OCI-M2 (cell line): Measurements from ENCODE around the gene SFTA2.
A peak's percentile ranks its signal among the peaks of the same experiment; 100 is the strongest.
"Not testable (repeated sequence)": the region's sequence is repeated elsewhere in the genome, so short reads cannot be mapped to it uniquely, and the experiment has no call there.

Experiments
- DNase-seq: peaks from one replicate; lab custom pipeline; 2025; ENCODE audit not compliant: unreplicated experiment; lab: John Stamatoyannopoulos, UW

SFTA2 gene

GRCh38 chr6:30931969-30932645, at the start of gene SFTA2:
Gene SFTA2 (minus strand): TSS chr6:30932170. CDS start chr6:30932096, 74 bp downstream.
- DNase-seq, result no peak

DNA sequence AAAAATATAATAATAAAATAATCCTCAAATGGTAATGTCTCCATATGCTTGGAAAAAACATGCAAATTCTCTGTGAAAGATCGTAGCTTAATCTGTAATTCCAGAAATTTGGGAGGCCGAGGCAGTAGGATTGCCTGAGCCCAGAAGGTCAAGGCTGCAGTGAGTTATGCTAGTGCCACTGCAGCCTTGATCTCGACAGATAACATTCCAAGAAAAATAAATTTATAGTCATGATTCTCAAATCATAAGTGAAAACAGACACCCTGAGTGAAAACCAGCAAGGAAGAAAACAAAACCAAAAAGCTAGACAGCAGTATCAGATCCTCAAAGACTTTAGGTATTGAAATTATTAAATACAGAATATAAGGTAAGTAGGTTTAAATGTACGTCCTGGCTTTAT, 47.7 kb upstream of the SFTA2 start:
- no peak for DNase-seq

DNA sequence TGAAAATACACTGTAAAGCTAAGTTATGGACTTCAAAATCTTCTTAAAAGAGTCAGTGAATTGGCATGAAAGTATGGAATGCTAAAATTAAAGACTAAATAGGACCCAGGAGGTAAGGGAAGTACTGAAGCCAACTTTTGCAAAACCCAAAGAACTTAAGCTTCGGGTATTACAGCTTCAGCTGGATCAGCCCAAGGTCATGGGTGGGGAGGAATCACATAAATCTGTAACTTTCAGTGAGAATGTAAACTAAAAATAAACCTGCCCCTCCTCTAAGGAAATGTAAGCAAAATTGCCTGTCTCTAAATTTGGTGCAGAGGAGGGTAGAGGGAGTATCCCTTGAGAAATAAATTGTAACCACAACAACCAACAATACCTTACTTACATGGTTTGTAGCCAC, 47.2 kb upstream of the SFTA2 start:
- no peak for DNase-seq

GRCh38 chr6:30974490-30975252, 42.7 kb upstream of the SFTA2 start:
- DNase-seq, result no peak

DNA sequence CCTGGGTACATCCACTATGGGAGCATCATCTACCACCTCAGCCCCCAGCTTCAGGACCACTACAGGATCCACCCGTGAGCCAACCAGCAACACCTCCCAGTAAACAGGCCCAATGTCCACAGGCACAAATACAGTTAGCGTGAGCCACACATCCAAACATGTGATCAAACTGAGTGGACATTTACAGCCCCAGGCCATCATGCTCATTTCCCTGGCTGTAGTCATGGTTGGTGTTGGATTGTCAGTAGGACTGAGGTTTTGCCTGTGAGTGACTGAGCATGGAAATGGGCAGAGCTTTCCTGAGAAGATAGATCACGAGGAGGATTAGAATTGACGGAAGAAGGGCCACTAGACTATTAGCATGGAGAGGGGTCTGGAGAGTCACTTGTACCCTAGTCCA, 40.8 kb upstream of the SFTA2 start:
- DNase-seq, result no peak

- no peak for DNase-seq
Observed at GRCh38 chr6:30970946-30971345, 39.0 kb upstream of the SFTA2 start.

- not testable (repeated sequence) for DNase-seq
Observed at GRCh38 chr6:30969171-30969570, 37.2 kb upstream of the SFTA2 start.

GRCh38 chr6:30966154-30966553, 34.2 kb upstream of the SFTA2 start:
- no peak for DNase-seq

DNA sequence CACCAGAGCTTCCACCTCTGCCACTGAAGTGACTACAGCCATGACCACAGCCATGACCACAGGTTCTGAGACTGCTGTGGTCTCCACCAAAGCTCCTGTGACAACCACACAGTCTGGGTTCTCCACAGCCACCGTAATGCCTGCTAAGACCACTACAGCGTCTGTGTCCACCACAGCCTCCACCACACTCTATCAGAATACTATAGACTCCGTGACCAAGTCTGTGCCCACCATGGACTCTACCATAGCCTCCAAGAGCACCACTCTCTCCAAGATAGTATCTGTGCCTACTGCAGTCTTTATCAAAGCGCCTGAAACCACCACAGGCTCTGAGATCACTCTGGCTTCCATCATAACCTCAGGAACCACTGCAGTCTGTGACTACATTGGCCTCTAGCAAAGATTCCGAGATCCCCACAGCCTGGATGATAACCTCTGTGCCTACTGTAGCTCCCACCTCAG, 33.2 kb upstream of the SFTA2 start:
- DNase-seq, result no peak

DNA sequence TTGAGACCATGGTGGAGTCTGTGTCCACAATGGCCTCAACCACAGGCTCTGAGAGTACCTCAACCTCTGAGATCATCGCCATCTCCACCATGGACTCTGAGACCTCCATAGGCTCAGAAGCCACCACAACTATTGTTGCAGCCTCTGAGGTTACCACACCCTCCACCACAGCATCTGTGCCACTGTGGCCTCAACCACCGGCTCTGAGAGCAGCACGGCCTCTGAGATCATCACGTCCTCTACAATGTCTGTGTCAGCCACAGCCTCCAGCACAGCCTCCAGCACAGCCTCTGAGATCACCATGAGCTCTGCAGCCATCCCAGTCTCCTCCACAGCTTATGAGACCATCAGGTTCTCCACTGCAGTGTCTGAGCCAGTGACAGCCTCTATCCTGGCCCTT, 32.1 kb upstream of the SFTA2 start:
- no peak for DNase-seq

DNA sequence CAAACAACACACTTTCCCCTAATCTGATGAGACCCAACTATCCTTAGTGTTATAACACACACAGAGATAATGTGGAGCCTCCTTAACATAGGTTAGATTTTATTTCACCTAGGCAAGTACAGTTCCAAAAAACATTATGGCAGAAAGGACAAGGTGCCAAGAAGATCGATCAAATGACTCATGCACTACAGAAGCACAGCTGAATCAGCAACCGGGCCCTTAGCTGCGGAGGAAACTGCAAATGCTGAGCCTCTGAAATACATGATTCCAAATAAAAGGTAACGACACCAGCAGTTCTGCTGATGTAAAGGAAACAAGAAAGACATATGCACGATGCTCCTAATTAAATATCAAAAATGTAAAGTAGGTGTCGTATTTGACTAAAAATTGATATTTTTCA, 31.7 kb upstream of the SFTA2 start:
- DNase-seq, result no peak

DNA sequence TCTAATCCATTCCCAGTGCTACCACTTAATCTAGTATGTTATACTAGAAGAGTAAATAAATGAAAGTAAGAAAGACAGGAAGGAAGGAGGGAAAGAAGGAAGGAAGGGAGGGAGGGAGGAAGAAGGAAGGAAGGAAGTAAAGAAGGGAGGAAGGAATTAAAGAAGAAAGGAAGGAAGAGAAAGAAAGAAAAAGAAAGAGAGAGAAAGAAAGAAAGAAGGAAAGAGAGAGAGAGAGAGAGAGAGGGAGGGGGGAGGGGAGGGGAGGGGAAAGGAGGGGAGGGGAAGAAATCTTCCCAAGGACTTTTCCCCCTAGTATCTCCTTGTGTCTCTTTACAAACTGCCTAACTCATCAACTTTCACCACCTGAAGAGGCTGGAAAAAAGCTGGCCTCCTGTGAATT, 30.7 kb upstream of the SFTA2 start:
- DNase-seq, result no peak

GRCh38 chr6:30960907-30961673, 29.1 kb upstream of the SFTA2 start:
- no peak for DNase-seq

- DNase-seq, result no peak
Observed at GRCh38 chr6:30957716-30958115, 25.7 kb upstream of the SFTA2 start.

DNA sequence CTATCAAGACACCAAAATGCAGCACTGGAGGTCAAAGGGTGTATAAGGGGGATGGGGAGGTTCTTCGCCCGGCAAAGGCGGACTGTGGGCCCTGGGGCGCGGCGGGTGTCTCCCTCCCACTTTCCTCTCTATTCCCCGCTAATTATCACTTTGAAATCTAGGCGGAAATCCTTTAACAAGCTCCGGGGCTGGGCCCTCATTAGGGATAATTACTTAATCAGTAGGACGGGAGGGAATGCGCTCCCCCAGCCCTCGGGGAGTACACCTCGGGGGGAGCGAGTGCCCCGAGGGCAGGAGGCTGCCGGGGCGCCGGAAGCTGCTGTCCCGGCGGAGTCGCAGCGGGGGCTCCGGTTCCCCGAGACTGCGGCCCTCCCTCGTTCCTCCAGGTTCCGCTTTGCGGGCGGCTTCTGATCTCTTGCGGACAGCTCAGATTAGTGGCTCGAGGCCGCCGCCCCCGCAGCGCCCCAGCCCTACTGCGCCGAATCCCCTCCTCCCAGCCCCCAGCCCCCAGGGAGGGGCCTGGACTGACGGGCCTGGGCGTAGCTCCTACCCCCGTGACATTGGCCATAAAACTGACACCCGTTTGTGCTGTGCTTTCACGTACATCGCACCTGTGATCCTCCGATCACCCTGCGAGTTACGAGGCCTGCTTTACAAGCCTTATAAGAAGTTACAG, 23.5 kb upstream of the SFTA2 start:
- peak; percentile 69 for DNase-seq

DNA sequence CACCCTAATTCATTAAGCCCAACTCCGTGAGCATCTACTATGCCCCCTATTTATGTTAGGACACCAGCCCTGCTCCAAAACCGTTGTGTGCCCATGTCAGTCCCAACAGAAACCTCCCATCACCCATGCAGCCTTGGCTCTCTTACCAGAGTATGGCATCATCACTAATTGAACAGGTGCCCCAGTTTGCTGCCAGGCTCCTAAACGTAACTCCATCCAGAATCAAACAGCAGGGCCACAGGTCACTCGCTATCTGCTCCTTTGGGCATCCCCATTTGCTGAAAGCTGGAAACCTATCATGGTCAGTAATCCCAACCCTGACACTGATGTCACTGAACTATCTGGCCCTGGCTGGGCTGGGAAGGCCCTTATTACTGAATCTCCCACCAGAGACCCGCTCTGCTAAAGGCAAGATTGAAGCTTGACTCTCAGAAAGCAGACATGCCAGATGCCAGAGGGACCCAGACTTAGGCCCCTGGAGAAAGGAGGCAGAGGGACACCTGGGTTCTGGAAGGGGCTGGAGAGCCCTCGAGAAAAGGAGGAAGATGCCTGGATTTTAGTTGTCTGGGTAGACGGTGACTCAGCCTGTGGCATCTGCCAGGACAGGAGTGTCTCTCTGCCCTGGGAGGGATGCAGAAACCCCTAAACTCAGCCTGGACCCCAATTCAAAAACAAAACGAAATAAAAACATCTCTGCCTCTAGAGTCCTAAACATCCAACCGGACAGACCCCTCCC, 22.8 kb upstream of the SFTA2 start:
- DNase-seq, result no peak

DNA sequence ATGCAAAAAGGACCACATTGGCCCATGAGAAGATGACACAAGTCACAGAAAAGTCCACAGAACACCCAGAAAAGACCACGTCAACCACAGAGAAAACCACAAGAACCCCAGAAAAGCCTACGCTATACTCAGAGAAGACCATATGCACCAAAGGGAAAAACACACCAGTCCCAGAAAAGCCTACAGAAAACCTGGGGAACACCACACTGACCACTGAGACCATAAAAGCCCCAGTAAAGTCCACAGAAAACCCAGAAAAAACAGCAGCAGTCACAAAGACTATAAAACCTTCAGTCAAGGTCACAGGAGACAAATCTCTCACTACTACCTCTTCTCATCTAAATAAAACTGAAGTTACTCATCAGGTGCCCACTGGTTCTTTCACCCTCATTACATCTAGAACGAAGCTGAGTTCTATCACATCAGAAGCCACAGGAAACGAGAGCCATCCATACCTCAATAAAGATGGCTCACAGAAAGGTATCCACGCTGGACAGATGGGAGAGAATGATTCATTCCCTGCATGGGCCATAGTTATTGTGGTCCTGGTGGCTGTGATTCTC, 20.0 kb upstream of the SFTA2 start:
- DNase-seq, result no peak

DNA sequence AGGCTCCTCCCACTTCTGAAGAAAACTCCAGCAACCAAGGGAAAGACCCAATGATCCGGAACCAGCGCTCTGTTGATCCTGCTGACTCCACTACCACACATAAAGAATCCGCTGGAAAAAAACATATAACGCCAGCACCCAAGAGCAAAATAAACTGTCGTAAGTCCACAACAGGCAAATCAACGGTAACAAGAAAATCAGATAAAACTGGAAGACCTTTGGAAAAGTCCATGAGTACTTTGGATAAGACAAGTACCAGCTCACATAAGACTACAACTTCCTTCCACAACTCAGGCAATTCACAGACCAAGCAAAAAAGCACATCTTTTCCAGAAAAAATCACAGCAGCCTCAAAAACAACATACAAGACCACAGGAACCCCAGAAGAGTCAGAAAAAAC, 16.8 kb upstream of the SFTA2 start:
- DNase-seq, result no peak

- no peak for DNase-seq
Observed at GRCh38 chr6:30947231-30947630, 15.3 kb upstream of the SFTA2 start.

DNA sequence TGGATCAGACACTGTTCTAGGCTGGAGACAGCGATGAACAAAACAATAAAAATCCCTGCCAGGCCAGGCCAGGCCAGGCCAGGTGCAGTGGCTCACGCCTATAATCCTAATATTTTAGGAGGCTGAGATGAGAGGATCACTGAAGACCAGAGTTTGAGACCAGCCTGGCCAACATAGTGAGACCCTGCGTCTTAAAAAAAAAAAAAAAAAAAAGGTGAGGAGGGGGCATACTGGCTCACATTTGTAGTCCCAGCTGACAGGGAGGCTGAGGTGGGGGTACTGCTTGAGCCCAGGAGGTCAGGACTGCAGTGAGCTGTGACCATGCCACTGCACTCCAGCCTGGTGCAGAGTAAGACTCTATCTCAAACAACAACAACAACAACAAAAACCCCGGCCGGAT, 13.3 kb upstream of the SFTA2 start:
- no peak for DNase-seq
